Lung (tissue), 12 donors: Measurements from ENCODE around the gene CD164L2. TPM values are rescaled to one million over a fixed set of nuclear protein-coding genes. Genes with fewer than 3 reads are reported as not detected.
A peak's percentile ranks its signal among the peaks of the same experiment; 100 is the strongest.

Experiments used
- ATAC-seq: fragments of 200-7000 bp; cut with Tn5 transposase; one replicate; pipeline ENCODE4 v1.9.1; 2020; ENCODE audit warnings: moderate number of reproducible peaks; ENCODE audit not compliant: insufficient read depth, low FRiP score
- DNase-seq, 3 donors: peaks; one replicate each; pipeline ENCODE4 v3.0.0-alpha.2; 2013 to 2017
- H3K27ac ChIP-seq, 2 donors: one replicate each; pipeline ENCODE4 v1.5.1; 2013; ENCODE audit warnings: mild to moderate bottlenecking in 2 of 2, moderate library complexity in 2 of 2, control low read depth in 1 of 2, inconsistent platforms in 1 of 2, low read depth in 1 of 2, low read length in 1 of 2
- H3K27me3 ChIP-seq, 3 donors: one replicate each; pipeline ENCODE4 v1.5.1; 2013; ENCODE audit warnings: low read length in 2 of 3; ENCODE audit not compliant: control insufficient read depth in 3 of 3, insufficient read depth in 3 of 3
- H3K36me3 ChIP-seq, 4 donors: one replicate each; pipeline ENCODE4 v1.5.1; 2013; ENCODE audit warnings: low read length in 4 of 4, mild to moderate bottlenecking in 1 of 4, moderate library complexity in 1 of 4; ENCODE audit not compliant: control insufficient read depth in 4 of 4, insufficient read depth in 4 of 4
- H3K4me1 ChIP-seq, 5 donors: one replicate each; pipeline ENCODE4 v1.5.1; 2013; ENCODE audit warnings: low read length in 5 of 5, mild to moderate bottlenecking in 2 of 5, moderate library complexity in 1 of 5; ENCODE audit not compliant: control insufficient read depth in 5 of 5, insufficient read depth in 5 of 5
- H3K4me3 ChIP-seq: one replicate; pipeline ENCODE4 v1.5.1; 2013; ENCODE audit warnings: mild to moderate bottlenecking, control low read depth, moderate library complexity
- H3K9ac ChIP-seq, 2 donors: one replicate each; pipeline ENCODE4 v1.5.1; 2013; ENCODE audit warnings: low read length in 2 of 2, control low read depth in 1 of 2; ENCODE audit not compliant: insufficient read depth in 1 of 2
- H3K9me3 ChIP-seq, 4 donors: one replicate each; pipeline ENCODE4 v1.5.1; 2013; ENCODE audit warnings: low read length in 3 of 4, mild to moderate bottlenecking in 1 of 4, moderate library complexity in 1 of 4; ENCODE audit not compliant: control insufficient read depth in 4 of 4, insufficient read depth in 3 of 4
- WGBS, 2 donors: extraction: QIAGEN DNeasy Blood & Tissue Kit; methylation state at CpG; one replicate each; pipeline ENCODE4 v1.1.7; 2013; 5-methylcytosine and 5-hydroxymethylcytosine counted together
- polyA plus RNA-seq, 2 donors: library from polyadenylated mRNA; stranded (reverse); fragments of 200-250 nt; gene quantifications; one replicate each; pipeline ENCODE4 v1.2.1, GENCODE V29; 2013
- total RNA-seq, 2 donors: library from RNA; depleted of rRNA in 1 of 2; stranded (reverse); fragments of >200 nt in 1 of 2; gene quantifications; one replicate each; pipeline ENCODE4 v1.2.1, GENCODE V29; 2014 to 2021
- TF ChIP-seq, protein P1 (sequence below): IDR thresholded peaks from 2 replicates; pipeline ENCODE4 v1.5.1; 2012; ENCODE audit warnings: mild to moderate bottlenecking; ENCODE audit errors: control extremely low read depth, extremely low read depth
- donor health status: control.
- donor health status: control.
- donor health status: Bipolar disorder and iron deficiency.
- donor health status: healthy.
- donor health status: DM: yes; HTN: yes; CAD: no.

Gene CD164L2
- total and polyA plus RNA-seq, 4 donors, result 6.3 to 19.8 (median 8.9) TPM

DNA sequence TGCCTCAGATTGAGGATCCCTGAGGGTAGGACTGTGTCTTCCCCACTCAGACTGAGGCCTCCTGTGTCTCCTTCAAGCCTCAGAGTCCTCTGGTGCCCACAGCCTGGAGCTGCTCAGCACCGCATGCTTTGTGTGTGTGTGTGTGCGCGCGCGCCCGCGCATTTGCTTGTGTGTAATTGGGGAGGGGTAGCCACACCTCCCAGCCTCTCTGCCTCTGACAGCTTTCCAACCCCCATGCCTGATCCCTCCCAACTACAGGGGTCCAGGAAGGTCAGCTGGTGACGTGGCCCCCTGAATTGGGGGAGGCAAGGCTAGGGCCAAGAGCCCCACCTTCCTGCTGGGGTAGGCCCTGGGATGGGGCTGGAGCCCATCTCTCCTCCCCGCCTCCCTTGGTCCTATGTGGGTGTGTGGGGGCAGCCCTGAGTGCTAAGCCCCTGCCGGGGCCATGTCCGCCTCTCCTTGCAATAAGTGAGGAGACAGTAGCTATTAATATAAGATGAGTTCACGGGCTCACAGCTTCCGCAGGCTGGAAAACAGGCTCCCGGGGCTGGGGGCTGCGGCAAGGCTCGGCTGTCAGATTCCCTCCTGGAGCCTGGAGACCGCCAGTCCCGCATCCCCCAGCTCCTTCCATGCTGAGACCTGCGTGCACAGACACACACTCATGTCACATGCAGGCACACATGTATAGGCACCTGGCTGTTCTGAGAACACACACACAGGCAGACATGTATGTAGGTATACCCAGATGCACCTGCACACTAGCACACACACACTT is 16.3 kb upstream of the CD164L2 start:
- no peak for ATAC-seq
- H3K27ac ChIP-seq, result no peak overlapping the region
- H3K9me3 ChIP-seq, result peaks cover 0 to under 1% (median 0%) of the 10 kb centered on the region in 4 donors
- 54 to 86% methylated on average over 19 of the region's 19 CpGs for WGBS, 2 donors
- H3K4me1 ChIP-seq, result peaks cover 0 to 46% (median 25%) of the 10 kb centered on the region in 5 donors
- DNase-seq, result peak in 2 of 3 donors; percentile 64 to 65
- no peaks in the 10 kb centered on the region for H3K27me3 ChIP-seq
- no peaks in the 10 kb centered on the region for H3K36me3 ChIP-seq
- H3K9ac ChIP-seq, result no peak overlapping the region
- H3K4me3 ChIP-seq, result no peak overlapping the region
- TF ChIP-seq, protein P1, sequence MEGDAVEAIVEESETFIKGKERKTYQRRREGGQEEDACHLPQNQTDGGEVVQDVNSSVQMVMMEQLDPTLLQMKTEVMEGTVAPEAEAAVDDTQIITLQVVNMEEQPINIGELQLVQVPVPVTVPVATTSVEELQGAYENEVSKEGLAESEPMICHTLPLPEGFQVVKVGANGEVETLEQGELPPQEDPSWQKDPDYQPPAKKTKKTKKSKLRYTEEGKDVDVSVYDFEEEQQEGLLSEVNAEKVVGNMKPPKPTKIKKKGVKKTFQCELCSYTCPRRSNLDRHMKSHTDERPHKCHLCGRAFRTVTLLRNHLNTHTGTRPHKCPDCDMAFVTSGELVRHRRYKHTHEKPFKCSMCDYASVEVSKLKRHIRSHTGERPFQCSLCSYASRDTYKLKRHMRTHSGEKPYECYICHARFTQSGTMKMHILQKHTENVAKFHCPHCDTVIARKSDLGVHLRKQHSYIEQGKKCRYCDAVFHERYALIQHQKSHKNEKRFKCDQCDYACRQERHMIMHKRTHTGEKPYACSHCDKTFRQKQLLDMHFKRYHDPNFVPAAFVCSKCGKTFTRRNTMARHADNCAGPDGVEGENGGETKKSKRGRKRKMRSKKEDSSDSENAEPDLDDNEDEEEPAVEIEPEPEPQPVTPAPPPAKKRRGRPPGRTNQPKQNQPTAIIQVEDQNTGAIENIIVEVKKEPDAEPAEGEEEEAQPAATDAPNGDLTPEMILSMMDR, result no peak

DNA sequence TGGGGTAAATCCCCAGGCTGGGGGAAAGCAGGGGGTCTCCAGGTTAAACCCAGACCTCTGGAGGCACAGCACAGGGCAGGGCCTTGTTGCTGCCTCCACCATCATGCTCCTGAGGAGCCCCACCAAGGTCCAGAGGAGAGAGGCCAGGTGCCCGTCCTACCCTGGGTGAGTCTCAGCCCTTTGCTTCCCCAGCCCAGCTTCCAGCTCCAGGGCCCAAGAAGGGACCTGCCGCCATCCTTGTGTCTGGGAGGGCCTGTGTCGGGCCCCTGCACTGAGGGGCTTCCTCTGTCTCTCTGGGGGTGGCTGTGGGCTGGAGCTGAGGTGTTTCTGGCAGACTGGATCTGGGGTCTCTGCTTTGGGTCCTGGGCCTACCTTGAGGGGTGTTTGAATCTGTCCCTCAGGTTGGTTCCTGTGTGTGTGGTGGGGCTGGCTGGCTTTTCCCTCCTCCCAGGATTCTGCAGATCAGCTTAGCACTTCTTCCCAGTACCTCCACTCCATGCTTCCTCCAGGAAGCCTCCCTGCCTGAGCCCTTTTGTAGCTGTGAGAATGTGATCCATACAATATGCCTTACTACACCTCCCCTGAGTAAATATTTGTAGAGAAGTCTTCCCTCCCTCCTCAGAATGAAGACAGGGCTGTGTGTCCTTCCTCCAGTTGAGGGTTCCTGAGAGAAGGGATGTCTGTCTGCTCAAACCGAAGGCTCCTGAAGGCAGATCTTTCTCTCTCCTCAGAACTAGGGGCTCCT is 15.4 kb upstream of the CD164L2 start:
- TF ChIP-seq, protein P1, result no peak
- Histone ChIP-seq H3K4me1 (peaks cover 0 to 40% (median 23%) of the 10 kb centered on the region in 5 donors), H3K27ac (no peak overlapping the region), H3K36me3 (no peaks in the 10 kb centered on the region), H3K27me3 (no peaks in the 10 kb centered on the region), H3K9ac (no peak overlapping the region), H3K9me3 (peaks cover 0 to 2% (median 0%) of the 10 kb centered on the region in 4 donors), H3K4me3 (no peak overlapping the region)
- ATAC-seq, result no peak
- WGBS, 2 donors, result 78 to 84% methylated on average over 4 of the region's 4 CpGs
- no peak for DNase-seq

DNA sequence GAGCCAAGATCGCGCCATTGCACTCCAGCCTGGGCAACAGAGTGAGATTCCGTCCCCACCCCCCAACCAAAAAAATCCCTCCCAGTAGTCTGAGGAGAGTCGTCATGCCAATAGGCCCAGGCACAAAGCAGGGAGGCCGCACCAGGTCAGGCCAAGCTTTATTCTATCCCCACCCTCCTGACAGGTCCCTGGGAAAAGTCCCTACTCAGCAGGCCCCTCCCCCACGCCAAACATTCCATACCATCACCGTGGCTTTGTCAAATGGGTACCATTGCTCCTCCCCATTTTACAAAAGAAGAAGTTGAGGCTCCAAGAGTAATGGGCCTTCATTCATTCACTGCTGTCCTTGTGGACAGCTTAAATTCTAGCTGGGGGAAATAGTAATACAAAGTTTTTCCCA is 14.6 kb upstream of the CD164L2 start:
- H3K9ac ChIP-seq, result no peak overlapping the region
- peaks cover 0 to 34% (median 18%) of the 10 kb centered on the region in 5 donors for H3K4me1 ChIP-seq
- ATAC-seq (no peak), DNase-seq (no peak)
- TF ChIP-seq, protein P1, result no peak
- peaks cover 0 to 2% (median 0%) of the 10 kb centered on the region in 4 donors for H3K9me3 ChIP-seq
- WGBS, 2 donors, result 71 to 75% methylated on average over 7 of the region's 7 CpGs
- H3K27ac ChIP-seq, result no peak overlapping the region
- no peak overlapping the region for H3K4me3 ChIP-seq
- H3K36me3 ChIP-seq, result no peaks in the 10 kb centered on the region
- H3K27me3 ChIP-seq, result no peaks in the 10 kb centered on the region
